ENCODE data around the gene UTP3. TPM values are rescaled to one million over a fixed set of nuclear protein-coding genes. Genes with fewer than 3 reads are reported as not detected.
"Not testable (repeated sequence)": the region's sequence is repeated elsewhere in the genome, so short reads cannot be mapped to it uniquely, and the experiment has no call there.

The UTP3 gene
- total and polyA plus RNA-seq, 9 of the 15 experiments (the other 6 are each of a cell fraction or from before 2014, with no cell fraction given): 11.9 to 69.3 (median 34.0) TPM

DNA sequence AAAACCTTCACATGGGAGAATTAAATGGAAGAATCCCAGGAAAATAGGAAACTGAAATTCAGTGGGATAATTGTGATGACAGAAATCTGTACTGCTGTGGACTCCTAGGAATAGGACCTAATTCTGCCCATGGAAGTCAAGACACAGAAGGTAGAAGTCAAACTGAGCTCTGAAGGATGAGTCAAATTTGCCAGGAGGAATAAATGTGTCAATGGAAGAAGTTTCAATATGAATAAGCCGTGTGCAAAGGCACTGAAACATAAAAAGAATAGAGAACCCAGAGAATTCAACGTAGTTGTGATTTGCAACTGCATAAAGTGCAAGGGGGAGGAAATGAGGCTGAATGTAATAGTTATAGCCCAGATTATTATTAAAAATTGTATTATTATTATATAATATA, 48.1 kb upstream of the UTP3 start:
- H3K9me1 ChIP-seq (ENCODE audit: control insufficient read depth, insufficient read depth, low read length): no peaks in the 10 kb centered on the region
- TF ChIP-seq NFYB (IDR thresholded peaks at IDR 0.05; ENCODE audit: extremely low read depth, insufficient read length) (no peak), MECOM (CRISPR knock-in tag; IDR thresholded peaks at IDR 0.05) (no peak), TFAP4 (CRISPR knock-in tag; IDR thresholded peaks at IDR 0.05; ENCODE audit: borderline replicate concordance) (no peak), SMAD1 (IDR thresholded peaks at IDR 0.05; ENCODE audit: low read depth, low read length, partially characterized antibody) (no peak), NBN (IDR thresholded peaks at IDR 0.05; ENCODE audit: low read depth) (no peak), ZNF551 (CRISPR knock-in tag; IDR thresholded peaks at IDR 0.05) (no peak), TRIM24 (IDR thresholded peaks at IDR 0.05) (no peak), NFRKB (IDR thresholded peaks at IDR 0.05; ENCODE audit: low read depth) (no peak)
- TF ChIP-seq, protein P1, sequence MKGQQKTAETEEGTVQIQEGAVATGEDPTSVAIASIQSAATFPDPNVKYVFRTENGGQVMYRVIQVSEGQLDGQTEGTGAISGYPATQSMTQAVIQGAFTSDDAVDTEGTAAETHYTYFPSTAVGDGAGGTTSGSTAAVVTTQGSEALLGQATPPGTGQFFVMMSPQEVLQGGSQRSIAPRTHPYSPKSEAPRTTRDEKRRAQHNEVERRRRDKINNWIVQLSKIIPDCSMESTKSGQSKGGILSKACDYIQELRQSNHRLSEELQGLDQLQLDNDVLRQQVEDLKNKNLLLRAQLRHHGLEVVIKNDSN (CRISPR knock-in tag; IDR thresholded peaks at IDR 0.05): no peak
- TF ChIP-seq, protein P2, sequence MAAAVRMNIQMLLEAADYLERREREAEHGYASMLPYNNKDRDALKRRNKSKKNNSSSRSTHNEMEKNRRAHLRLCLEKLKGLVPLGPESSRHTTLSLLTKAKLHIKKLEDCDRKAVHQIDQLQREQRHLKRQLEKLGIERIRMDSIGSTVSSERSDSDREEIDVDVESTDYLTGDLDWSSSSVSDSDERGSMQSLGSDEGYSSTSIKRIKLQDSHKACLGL (CRISPR knock-in tag; IDR thresholded peaks at IDR 0.05; ENCODE audit: borderline replicate concordance, poor library complexity, severe bottlenecking): no peak
- H4K20me1 ChIP-seq (replicated peaks; ENCODE audit: control insufficient read depth, insufficient read depth, low read length): no peaks in the 10 kb centered on the region
- no peak overlapping the region for H3K9ac ChIP-seq (ENCODE audit: insufficient read depth in 1 of 2, low read depth in 2 of 2, low read length in 2 of 2)
- H3K4me2 ChIP-seq (ENCODE audit: insufficient read depth, low read length): no peak overlapping the region
- intact Hi-C loops (cut with micrococcal nuclease): no loop called here
- H2AFZ ChIP-seq (ENCODE audit: low read depth, low read length): no peak overlapping the region
- FAIRE-seq (no peak), ATAC-seq (no peak), DNase-seq (ENCODE audit: extremely low read depth in 1 of 4, low spot score in 3 of 4) (no peak)
- ChIA-PET CTCF (ENCODE audit: low intra/inter-chr PET ratio) (no interaction called here), POLR2A (no interaction called here)
- no peaks in the 10 kb centered on the region for H3K27me3 ChIP-seq (ENCODE audit: control insufficient read depth in 2 of 2, insufficient read depth in 2 of 2, low read length in 2 of 2)
- H3K4me3 ChIP-seq: no peak overlapping the region
- no peaks in the 10 kb centered on the region for H3K36me3 ChIP-seq (ENCODE audit: control insufficient read depth, insufficient read depth, low read length)
- no peak overlapping the region for H3K27ac ChIP-seq (ENCODE audit: extremely low read depth, low read depth, low read length)
- in situ Hi-C loops (cut with MboI): no loop called here
- no peaks in the 10 kb centered on the region for H3K79me2 ChIP-seq (ENCODE audit: control insufficient read depth, insufficient read depth, low read length)
- BruUV-seq (replicated peaks): no TSS peak
- H3K4me1 ChIP-seq (replicated peaks in 1 of 2; ENCODE audit: control insufficient read depth in 2 of 2, insufficient read depth in 2 of 2, low read length in 2 of 2): no peaks in the 10 kb centered on the region; a peak in 1 of 5 replicates
- WGBS (ENCODE audit: insufficient coverage, low coverage, missing lambda C conversion rate): 8% methylated on average over 2 of the region's 2 CpGs
- H3K9me3 ChIP-seq (replicated peaks; ENCODE audit: control insufficient read depth, insufficient read depth, low read depth, low read length): no peaks in the 10 kb centered on the region

DNA sequence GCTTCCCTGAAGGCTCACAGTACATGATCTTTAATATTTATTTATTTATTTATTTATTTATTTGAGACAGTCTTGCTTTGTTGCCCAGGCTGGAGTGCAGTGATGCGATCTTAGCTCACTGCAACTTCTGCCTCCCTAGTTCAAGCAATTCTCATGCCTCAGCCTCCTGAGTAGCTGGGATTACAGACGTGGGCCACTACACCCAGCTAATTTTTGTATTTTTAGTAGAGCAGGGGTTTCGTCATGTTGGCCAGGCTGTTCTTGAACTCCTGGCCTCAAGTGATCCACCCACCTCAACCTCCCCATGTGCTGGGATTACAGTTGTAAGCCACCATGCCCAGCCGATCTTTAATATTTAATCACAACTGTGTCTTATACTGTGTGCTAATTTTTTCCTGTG, 37.6 kb upstream of the UTP3 start:
- H3K79me2 ChIP-seq (ENCODE audit: control insufficient read depth, insufficient read depth, low read length); POLR2A ChIA-PET; H3K4me2 ChIP-seq (ENCODE audit: insufficient read depth, low read length); ATAC-seq; H3K9ac ChIP-seq (ENCODE audit: insufficient read depth in 1 of 2, low read depth in 2 of 2, low read length in 2 of 2); CTCF ChIA-PET (ENCODE audit: low intra/inter-chr PET ratio); FAIRE-seq; H3K9me3 ChIP-seq (replicated peaks; ENCODE audit: control insufficient read depth, insufficient read depth, low read depth, low read length); H3K36me3 ChIP-seq (ENCODE audit: control insufficient read depth, insufficient read depth, low read length); H3K27ac ChIP-seq (ENCODE audit: extremely low read depth, low read depth, low read length); H3K27me3 ChIP-seq (ENCODE audit: control insufficient read depth in 2 of 2, insufficient read depth in 2 of 2, low read length in 2 of 2); H3K4me3 ChIP-seq; H3K9me1 ChIP-seq (ENCODE audit: control insufficient read depth, insufficient read depth, low read length); DNase-seq (ENCODE audit: extremely low read depth in 1 of 4, low spot score in 3 of 4); H3K4me1 ChIP-seq (replicated peaks in 1 of 2; ENCODE audit: control insufficient read depth in 2 of 2, insufficient read depth in 2 of 2, low read length in 2 of 2); H4K20me1 ChIP-seq (replicated peaks; ENCODE audit: control insufficient read depth, insufficient read depth, low read length); H2AFZ ChIP-seq (ENCODE audit: low read depth, low read length); BruUV-seq (replicated peaks); in situ Hi-C loops (cut with MboI): not testable (repeated sequence)
- WGBS (ENCODE audit: insufficient coverage, low coverage, missing lambda C conversion rate): 50% methylated on average over 4 of the region's 4 CpGs
- intact Hi-C loops (cut with micrococcal nuclease): loop anchor here (5.0 kb wide), 5 partner anchors 37 to 1062 kb away; partner anchors contain the start of gene UTP3

Data from K562 (cell line).